BE2C (cell line): ENCODE results near the gene RIPK3. TPM values are rescaled to one million over a fixed set of nuclear protein-coding genes. Genes with fewer than 3 reads are reported as not detected.
"Not testable (repeated sequence)": the region's sequence is repeated elsewhere in the genome, so short reads cannot be mapped to it uniquely, and the experiment has no call there.

Experiments used
- DNase-seq: peaks from one replicate; pipeline ENCODE4 v3.0.0-alpha.2; 2020
- H3K27me3 ChIP-seq: fragments of 250-450 bp; sonication (Bioruptor Pico); 2 replicates; pipeline ENCODE4 v1.5.1; 2020; ENCODE audit warnings: mild to moderate bottlenecking
- H3K36me3 ChIP-seq: fragments of 250-450 bp; sonication (Bioruptor Pico); 2 replicates; pipeline ENCODE4 v1.5.1; 2020; ENCODE audit warnings: mild to moderate bottlenecking
- H3K4me1 ChIP-seq: fragments of 250-450 bp; sonication (Bioruptor Pico); 2 replicates; pipeline ENCODE4 v1.5.1; 2020
- H3K4me3 ChIP-seq: 2 replicates; pipeline ENCODE4 v1.5.1; 2011; ENCODE audit warnings: low read depth, low read length
- H3K9me3 ChIP-seq: fragments of 250-450 bp; sonication (Bioruptor Pico); 2 replicates; pipeline ENCODE4 v1.5.1; 2020
- CTCF ChIP-seq: IDR thresholded peaks from 2 replicates; pipeline ENCODE4 v1.5.1; 2012; ENCODE audit warnings: mild to moderate bottlenecking, low read depth, low read length
- polyA plus RNA-seq: library from polyadenylated mRNA; unstranded; fragments of >200 nt; gene quantifications from one replicate; pipeline ENCODE4 v1.2.1, GENCODE V29; 2012; ENCODE audit warnings: low read depth, missing spikeins; ENCODE audit not compliant: insufficient read length, insufficient read depth

The RIPK3 gene
- not detected for polyA plus RNA-seq

- no peak for TF ChIP-seq CTCF
- no peak within 1 kb of the TSS for H3K4me3 ChIP-seq
- DNase-seq = no peak
- no peaks in the 10 kb centered on the region for H3K4me1 ChIP-seq
- H3K36me3 ChIP-seq = no peaks in the 10 kb centered on the region
- peaks cover 63% of the 10 kb centered on the region for H3K27me3 ChIP-seq
- H3K9me3 ChIP-seq = no peaks in the 10 kb centered on the region
Observed at GRCh38 chr14:24339284-24340151, at the start of gene RIPK3. TSS of gene RIPK3 (minus strand) at chr14:24339991. CDS start at chr14:24339826, 165 bp downstream.

GRCh38 chr14:24389226-24389848 lies 49.5 kb upstream of the RIPK3 start:
- H3K9me3 ChIP-seq = no peaks in the 10 kb centered on the region
- TF ChIP-seq CTCF = no peak
- H3K4me1 ChIP-seq = no peaks in the 10 kb centered on the region
- no peak overlapping the region for H3K4me3 ChIP-seq
- no peaks in the 10 kb centered on the region; the same call in 1 of the 2 replicates for H3K27me3 ChIP-seq
- DNase-seq = no peak
- H3K36me3 ChIP-seq = no peaks in the 10 kb centered on the region

- TF ChIP-seq CTCF = no peak
- DNase-seq = no peak
- no peak overlapping the region for H3K4me3 ChIP-seq
Observed at GRCh38 chr14:24388474-24389179, 48.8 kb upstream of the RIPK3 start.

GRCh38 chr14:24387579-24387978 lies 47.8 kb upstream of the RIPK3 start:
- not testable (repeated sequence) for H3K27me3 ChIP-seq, H3K4me1 ChIP-seq, H3K9me3 ChIP-seq

More at GRCh38 chr14:24388474-24389179, 48.8 kb upstream of the RIPK3 start:
- Histone ChIP-seq H3K27me3 (no peaks in the 10 kb centered on the region; the same call in 1 of the 2 replicates), H3K9me3 (no peaks in the 10 kb centered on the region), H3K36me3 (no peaks in the 10 kb centered on the region), H3K4me1 (no peaks in the 10 kb centered on the region)

GRCh38 chr14:24387009-24387345 lies 47.2 kb upstream of the RIPK3 start:
- no peaks in the 10 kb centered on the region; the same call in 1 of the 2 replicates for H3K4me1 ChIP-seq
- no peak for DNase-seq
- no peak overlapping the region for H3K4me3 ChIP-seq
- H3K9me3 ChIP-seq = no peaks in the 10 kb centered on the region
- H3K27me3 ChIP-seq = no peaks in the 10 kb centered on the region; the same call in 1 of the 2 replicates
- no peaks in the 10 kb centered on the region for H3K36me3 ChIP-seq
- no peak for TF ChIP-seq CTCF

More at GRCh38 chr14:24387579-24387978, 47.8 kb upstream of the RIPK3 start:
- not testable (repeated sequence) for H3K4me3 ChIP-seq, H3K36me3 ChIP-seq, DNase-seq

- Histone ChIP-seq H3K36me3 (no peaks in the 10 kb centered on the region), H3K27me3 (no peaks in the 10 kb centered on the region; the same call in 1 of the 2 replicates), H3K4me1 (peaks cover 6% of the 10 kb centered on the region; the same call in 1 of the 2 replicates), H3K9me3 (no peaks in the 10 kb centered on the region), H3K4me3 (no peak overlapping the region)
- no peak for DNase-seq
- TF ChIP-seq CTCF = no peak
Observed at GRCh38 chr14:24385524-24385923, 45.7 kb upstream of the RIPK3 start.
